CD4-positive, alpha-beta T cell (primary cell): ENCODE data around the gene MPP3. TPM values are rescaled to one million over a fixed set of nuclear protein-coding genes. Genes with fewer than 3 reads are reported as not detected.
A peak's percentile ranks its signal among the peaks of the same experiment; 100 is the strongest.

Source experiments
- ATAC-seq: fragments of 200-7000 bp; cut with Tn5 transposase; one replicate; pipeline ENCODE4 v1.10.0; 2022; ENCODE audit warnings: mild to moderate bottlenecking; ENCODE audit not compliant: poor library complexity
- CTCF ChIA-PET: fragments of 350-600 bp; sonication (Branson Sonifier 250); formaldehyde crosslinking; loops from one replicate; lab custom pipeline; 2021; ENCODE audit warnings: antibody characterized with exemption, inconsistent platforms; lab: Charles Lee
- POLR2A ChIA-PET: fragments of 350-600 bp; sonication (Branson Sonifier 250); formaldehyde crosslinking; loops from one replicate; lab custom pipeline; 2021; ENCODE audit warnings: antibody characterized with exemption, inconsistent platforms; lab: Charles Lee
- DNase-seq, 14 experiments: peaks; one replicate each; pipeline ENCODE4 v3.0.0-alpha.2; 2013 to 2020; ENCODE audit warnings: mixed read lengths in 2 of 14
- H3K27ac ChIP-seq, 2 donors: one replicate each; pipeline versions ENCODE4 v1.5.1 to v1.7.0; 2013; ENCODE audit warnings: low read length in 2 of 2, low read depth in 1 of 2, mild to moderate bottlenecking in 1 of 2
- H3K27me3 ChIP-seq, 2 experiments: 1 replicate in 1 of 2; 2 replicates in 1 of 2; pipeline versions ENCODE4 v1.6.1 to v1.7.0; 2013; ENCODE audit warnings: low read length in 2 of 2, control low read depth in 1 of 2, mild to moderate bottlenecking in 1 of 2, moderate library complexity in 1 of 2; ENCODE audit not compliant: insufficient read depth in 2 of 2, control insufficient read depth in 1 of 2
- H3K36me3 ChIP-seq: one replicate; pipeline ENCODE4 v1.6.1; 2013; ENCODE audit warnings: low read length, control low read depth; ENCODE audit not compliant: insufficient read depth
- H3K4me1 ChIP-seq: one replicate; pipeline ENCODE4 v1.6.1; 2013; ENCODE audit warnings: low read length, control low read depth; ENCODE audit not compliant: insufficient read depth
- H3K4me3 ChIP-seq: one replicate; pipeline ENCODE4 v1.5.1; 2013; ENCODE audit warnings: mild to moderate bottlenecking, low read length, moderate library complexity
- H3K9me3 ChIP-seq, 2 experiments: 1 replicate in 1 of 2; 2 replicates in 1 of 2; pipeline versions ENCODE4 v1.6.1 to v1.7.0; 2013; ENCODE audit warnings: low read length in 2 of 2, mild to moderate bottlenecking in 2 of 2, control low read depth in 1 of 2, moderate library complexity in 1 of 2; ENCODE audit not compliant: control insufficient read depth in 1 of 2, insufficient read depth in 1 of 2
- H3K27ac Mint-ChIP-seq: one replicate; pipeline ENCODE4 v1.8.0; 2020; ENCODE audit warnings: mixed read lengths
- H3K27me3 Mint-ChIP-seq: one replicate; pipeline ENCODE4 v1.8.0; 2021; ENCODE audit warnings: mixed read lengths
- H3K36me3 Mint-ChIP-seq: one replicate; pipeline ENCODE4 v1.8.0; 2021; ENCODE audit warnings: low read depth, mixed read lengths
- H3K4me1 Mint-ChIP-seq: one replicate; pipeline ENCODE4 v1.8.0; 2021; ENCODE audit warnings: low read depth, mixed read lengths
- H3K4me3 Mint-ChIP-seq: one replicate; pipeline ENCODE4 v1.8.0; 2020; ENCODE audit warnings: mild to moderate bottlenecking, mixed read lengths
- H3K9me3 Mint-ChIP-seq: one replicate; pipeline ENCODE4 v1.8.0; 2020; ENCODE audit warnings: mixed read lengths
- CTCF ChIP-seq: fragments of 200-600 bp; IDR thresholded peaks from one replicate; pipeline ENCODE4 v1.8.0; 2022; ENCODE audit warnings: antibody characterized with exemption, mild to moderate bottlenecking
- intact Hi-C, 2 experiments: fragments of 100-400 bp; cut with DNase I in 1 of 2; cut with micrococcal nuclease in 1 of 2; formaldehyde crosslinking; loops; one replicate each; pipeline versions ENCODE4 v1.15.1 to v1.9.0; 2023 to 2025; cut with DNase I, micrococcal nuclease
- total RNA-seq, 174 experiments: library from RNA in 2 of 174; stranded (reverse) in 2 of 174; gene quantifications; one replicate each; pipeline ENCODE4 v1.2.3 and lab custom pipeline; 2021 to 2026

The MPP3 gene
- total RNA-seq, 2 experiments from 2014 or later, result 0.14 TPM; not detected in 1

GRCh38 chr17:43774304-43775250 is 58.4 kb downstream of the MPP3 start:
- no peaks in the 10 kb centered on the region for H3K9me3 Mint-ChIP-seq
- H3K27ac Mint-ChIP-seq, result no peak overlapping the region
- Histone ChIP-seq H3K4me3 (no peak overlapping the region), H3K36me3 (peaks cover 10% of the 10 kb centered on the region), H3K27me3 (no peaks in the 10 kb centered on the region), H3K4me1 (peaks cover 17% of the 10 kb centered on the region), H3K27ac (no peak overlapping the region), H3K9me3 (no peaks in the 10 kb centered on the region)
- peak overlapping the region; percentile 42 for H3K4me3 Mint-ChIP-seq
- peaks cover 32% of the 10 kb centered on the region for H3K36me3 Mint-ChIP-seq
- CTCF ChIA-PET, result no interaction called here
- POLR2A ChIA-PET, result no interaction called here
- H3K27me3 Mint-ChIP-seq, result no peaks in the 10 kb centered on the region
- H3K4me1 Mint-ChIP-seq, result peaks cover 5% of the 10 kb centered on the region
- intact Hi-C loops, result loop anchor here in 1 of 2 experiments (10.0 kb wide), 2 partner anchors 380 to 730 kb away; partner anchors contain the start of genes ARL4D and GPATCH8
- ATAC-seq (no peak), DNase-seq (no peak)
- TF ChIP-seq CTCF, result no peak

- peak in 1 of 14 experiments; percentile 18 for DNase-seq
- Histone ChIP-seq H3K36me3 (peaks cover 14% of the 10 kb centered on the region), H3K9me3 (no peaks in the 10 kb centered on the region), H3K27me3 (no peaks in the 10 kb centered on the region), H3K4me3 (no peak overlapping the region), H3K4me1 (peaks cover 9% of the 10 kb centered on the region), H3K27ac (no peak overlapping the region)
- Mint-ChIP-seq H3K27ac (no peak overlapping the region), H3K4me1 (no peaks in the 10 kb centered on the region), H3K9me3 (no peaks in the 10 kb centered on the region), H3K27me3 (no peaks in the 10 kb centered on the region), H3K4me3 (no peak overlapping the region), H3K36me3 (peaks cover 41% of the 10 kb centered on the region)
- intact Hi-C loops, result loop anchor here in 1 of 2 experiments (10.0 kb wide), 2 partner anchors 378 to 732 kb away; partner anchors contain the start of genes ARL4D and GPATCH8
- CTCF ChIA-PET, result no interaction called here
- POLR2A ChIA-PET, result no interaction called here
- no peak for ATAC-seq
- no peak for TF ChIP-seq CTCF
These were observed 59.9 kb downstream of the MPP3 start for GRCh38 chr17:43772877-43773648.

- H3K4me3 Mint-ChIP-seq, result no peak overlapping the region
- H3K4me1 Mint-ChIP-seq, result no peaks in the 10 kb centered on the region
- Histone ChIP-seq H3K27ac (no peak overlapping the region), H3K27me3 (no peaks in the 10 kb centered on the region), H3K36me3 (peaks cover 14% of the 10 kb centered on the region), H3K9me3 (no peaks in the 10 kb centered on the region), H3K4me1 (no peaks in the 10 kb centered on the region), H3K4me3 (no peak overlapping the region)
- ATAC-seq (no peak), DNase-seq (no peak)
- peaks cover 41% of the 10 kb centered on the region for H3K36me3 Mint-ChIP-seq
- TF ChIP-seq CTCF, result no peak
- POLR2A ChIA-PET, result no interaction called here
- no peaks in the 10 kb centered on the region for H3K27me3 Mint-ChIP-seq
- H3K27ac Mint-ChIP-seq, result no peak overlapping the region
- CTCF ChIA-PET, result no interaction called here
- intact Hi-C loops, result loop anchor here in 1 of 2 experiments (10.0 kb wide), 2 partner anchors 377 to 733 kb away; partner anchors contain the start of genes ARL4D and GPATCH8
- H3K9me3 Mint-ChIP-seq, result no peaks in the 10 kb centered on the region
These were observed 61.5 kb downstream of the MPP3 start for GRCh38 chr17:43771463-43771862.
